ENCODE results near the gene SIK3. TPM values are rescaled to one million over a fixed set of nuclear protein-coding genes. Genes with fewer than 3 reads are reported as not detected.

SIK3 gene
- total RNA-seq, 4 donors from 2014 or later: 14.1 to 77.0 (median 40.7) TPM

DNA sequence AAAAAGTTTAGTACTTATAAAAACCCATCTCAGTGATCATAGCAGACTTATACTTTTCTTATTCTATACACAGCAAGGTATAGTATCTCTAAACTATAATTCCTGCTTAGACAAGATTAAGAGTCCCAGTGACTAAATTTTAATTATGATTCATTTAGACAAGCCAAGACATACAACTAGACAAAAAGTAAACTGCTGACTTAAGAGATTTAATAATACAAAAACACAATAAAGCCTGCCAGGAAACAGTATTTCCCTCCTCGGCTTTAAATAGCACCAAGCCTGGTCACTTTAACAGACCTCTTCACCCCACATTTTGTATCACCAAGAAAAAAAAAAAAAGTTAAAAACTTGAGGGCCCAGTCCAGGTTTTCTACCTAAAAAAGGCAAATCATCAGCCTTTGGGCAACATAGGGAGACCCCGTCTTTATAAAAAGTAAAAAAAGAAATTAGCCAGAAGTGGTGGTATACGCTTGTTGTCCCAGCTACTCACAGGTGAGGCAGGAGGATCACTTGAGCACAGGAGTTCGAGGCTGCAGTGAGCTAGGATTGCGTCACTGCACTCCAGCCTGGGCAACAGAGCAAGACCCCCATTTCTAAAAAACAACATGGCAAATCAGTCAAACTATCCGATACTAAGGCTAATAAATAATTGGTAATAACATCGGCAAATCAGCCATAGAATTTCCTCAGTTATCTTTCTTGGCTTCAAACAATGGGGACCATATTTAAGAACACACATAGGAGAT, 53.8 kb downstream of the SIK3 start:
- TF ChIP-seq POLR2A (IDR thresholded peaks at IDR 0.05): no peak
- TF ChIP-seq, protein P1, sequence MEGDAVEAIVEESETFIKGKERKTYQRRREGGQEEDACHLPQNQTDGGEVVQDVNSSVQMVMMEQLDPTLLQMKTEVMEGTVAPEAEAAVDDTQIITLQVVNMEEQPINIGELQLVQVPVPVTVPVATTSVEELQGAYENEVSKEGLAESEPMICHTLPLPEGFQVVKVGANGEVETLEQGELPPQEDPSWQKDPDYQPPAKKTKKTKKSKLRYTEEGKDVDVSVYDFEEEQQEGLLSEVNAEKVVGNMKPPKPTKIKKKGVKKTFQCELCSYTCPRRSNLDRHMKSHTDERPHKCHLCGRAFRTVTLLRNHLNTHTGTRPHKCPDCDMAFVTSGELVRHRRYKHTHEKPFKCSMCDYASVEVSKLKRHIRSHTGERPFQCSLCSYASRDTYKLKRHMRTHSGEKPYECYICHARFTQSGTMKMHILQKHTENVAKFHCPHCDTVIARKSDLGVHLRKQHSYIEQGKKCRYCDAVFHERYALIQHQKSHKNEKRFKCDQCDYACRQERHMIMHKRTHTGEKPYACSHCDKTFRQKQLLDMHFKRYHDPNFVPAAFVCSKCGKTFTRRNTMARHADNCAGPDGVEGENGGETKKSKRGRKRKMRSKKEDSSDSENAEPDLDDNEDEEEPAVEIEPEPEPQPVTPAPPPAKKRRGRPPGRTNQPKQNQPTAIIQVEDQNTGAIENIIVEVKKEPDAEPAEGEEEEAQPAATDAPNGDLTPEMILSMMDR (IDR thresholded peaks at IDR 0.05): no peak
- intact Hi-C loops (cut with DNase I; ENCODE audit: low total_unique reads): no loop called here
- no peaks in the 10 kb centered on the region for H3K9me3 ChIP-seq
- no peak overlapping the region for H3K27ac ChIP-seq
- peaks cover 4 to 6% of the 10 kb centered on the region in 2 donors for H3K4me1 ChIP-seq
- H3K27me3 ChIP-seq: no peaks in the 10 kb centered on the region
- H3K36me3 ChIP-seq: no peaks in the 10 kb centered on the region
- H3K4me3 ChIP-seq: no peak overlapping the region
- no peak for DNase-seq

DNA sequence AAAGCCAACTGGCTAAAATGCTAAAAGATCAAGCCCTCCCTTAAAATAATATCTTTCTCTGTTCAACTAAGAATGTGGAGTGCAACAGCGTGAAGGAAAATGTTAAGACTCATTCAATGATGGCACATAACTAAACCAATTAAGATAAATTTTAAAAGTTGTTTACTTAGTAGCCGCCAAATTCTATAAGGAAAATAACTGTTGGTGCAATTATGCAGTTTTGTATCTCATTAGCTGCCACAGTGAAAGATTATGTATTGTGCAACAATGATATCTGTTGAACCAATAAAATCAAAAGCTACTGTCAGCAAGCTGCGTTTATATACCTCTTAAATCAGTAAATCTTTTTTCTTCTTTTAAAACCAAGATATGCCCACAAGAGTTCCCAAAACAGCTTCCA, 55.5 kb downstream of the SIK3 start:
- H3K4me1 ChIP-seq: peaks cover 4 to 10% of the 10 kb centered on the region in 2 donors
- H3K27ac ChIP-seq: no peak overlapping the region
- H3K36me3 ChIP-seq: no peaks in the 10 kb centered on the region
- H3K27me3 ChIP-seq: no peaks in the 10 kb centered on the region
- no peak for DNase-seq
- no peaks in the 10 kb centered on the region for H3K9me3 ChIP-seq
- H3K4me3 ChIP-seq: no peak overlapping the region
- TF ChIP-seq, protein P1 (IDR thresholded peaks at IDR 0.05): no peak
- TF ChIP-seq POLR2A (IDR thresholded peaks at IDR 0.05): no peak
- intact Hi-C loops (cut with DNase I; ENCODE audit: low total_unique reads): no loop called here

DNA sequence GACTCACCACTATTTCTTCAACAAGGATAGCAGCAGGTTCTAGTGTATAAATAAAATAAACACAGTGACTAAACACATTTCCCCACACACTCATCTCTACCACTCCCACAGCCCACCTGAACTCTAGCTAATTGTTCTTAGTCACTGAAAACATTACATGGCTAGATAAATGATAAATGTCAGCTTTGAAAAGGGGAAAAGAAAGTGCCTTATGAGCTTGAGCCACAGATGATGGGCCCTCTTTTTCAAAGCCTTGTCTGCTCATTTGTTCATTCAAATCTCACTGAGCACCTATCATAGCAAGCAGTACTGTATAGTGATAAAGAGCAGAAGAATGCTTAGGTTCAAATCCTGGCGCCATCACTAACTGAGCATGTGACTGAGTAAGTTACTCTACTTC, 58.3 kb downstream of the SIK3 start:
- H3K27me3 ChIP-seq: no peaks in the 10 kb centered on the region
- no peak overlapping the region for H3K27ac ChIP-seq
- DNase-seq: no peak
- H3K4me3 ChIP-seq: no peak overlapping the region
- H3K4me1 ChIP-seq: peaks cover 4 to 11% of the 10 kb centered on the region in 2 donors
- no peaks in the 10 kb centered on the region for H3K9me3 ChIP-seq
- TF ChIP-seq, protein P1 (IDR thresholded peaks at IDR 0.05): no peak
- no peak for TF ChIP-seq POLR2A (IDR thresholded peaks at IDR 0.05)
- intact Hi-C loops (cut with DNase I; ENCODE audit: low total_unique reads): no loop called here
- no peaks in the 10 kb centered on the region for H3K36me3 ChIP-seq

DNA sequence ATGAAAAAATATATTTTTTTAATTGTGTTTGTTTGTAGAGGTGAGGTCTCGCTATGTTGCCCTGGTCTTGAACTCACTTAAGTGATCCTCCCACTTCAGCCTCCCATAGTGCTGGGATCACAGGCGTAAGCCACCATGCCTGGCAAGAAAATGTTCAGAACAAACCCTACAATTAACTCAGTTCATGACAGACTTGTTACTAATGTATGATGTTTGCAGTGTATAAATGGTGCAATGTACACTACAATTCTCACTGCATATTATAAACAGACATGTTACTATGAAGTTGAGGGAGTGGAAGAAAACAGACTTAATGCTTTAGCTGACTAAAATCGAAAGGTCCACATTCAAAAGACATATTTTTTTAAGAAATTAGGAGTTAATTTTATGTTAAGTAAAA, 59.0 kb downstream of the SIK3 start:
- no peaks in the 10 kb centered on the region for H3K27me3 ChIP-seq
- DNase-seq: no peak
- H3K27ac ChIP-seq: no peak overlapping the region
- H3K4me3 ChIP-seq: no peak overlapping the region
- no peaks in the 10 kb centered on the region for H3K36me3 ChIP-seq
- H3K4me1 ChIP-seq: peaks cover 0 to 11% of the 10 kb centered on the region in 2 donors
- TF ChIP-seq POLR2A (IDR thresholded peaks at IDR 0.05): no peak
- TF ChIP-seq, protein P1 (IDR thresholded peaks at IDR 0.05): no peak
- no peaks in the 10 kb centered on the region for H3K9me3 ChIP-seq
- intact Hi-C loops (cut with DNase I; ENCODE audit: low total_unique reads): no loop called here

DNA sequence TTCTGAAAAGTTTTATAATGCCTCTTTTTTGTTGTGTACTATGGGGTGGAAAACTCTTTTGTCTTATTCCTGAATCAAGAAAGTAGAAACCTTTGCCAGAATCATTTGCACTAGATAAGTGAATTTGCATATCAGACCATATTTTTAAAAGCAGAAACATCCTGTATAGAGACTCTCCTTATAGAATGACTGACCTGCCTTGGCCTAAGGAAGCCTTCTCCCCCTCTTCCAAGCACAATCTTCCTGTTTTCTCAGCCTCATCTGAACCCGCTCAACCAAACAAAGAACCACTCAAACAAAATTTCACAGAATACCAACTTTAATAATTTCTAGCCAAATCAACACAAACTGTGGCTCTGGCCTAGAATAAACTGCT, 60.3 kb downstream of the SIK3 start:
- Histone ChIP-seq H3K27ac (no peak overlapping the region), H3K4me3 (no peak overlapping the region), H3K4me1 (peaks cover 0 to 5% of the 10 kb centered on the region in 2 donors), H3K9me3 (no peaks in the 10 kb centered on the region), H3K27me3 (no peaks in the 10 kb centered on the region), H3K36me3 (no peaks in the 10 kb centered on the region)
- no peak for DNase-seq
- intact Hi-C loops (cut with DNase I; ENCODE audit: low total_unique reads): no loop called here
- TF ChIP-seq, protein P1 (IDR thresholded peaks at IDR 0.05): no peak
- no peak for TF ChIP-seq POLR2A (IDR thresholded peaks at IDR 0.05)
